NCI-H146 (cell line): ENCODE measurements around the gene VPS4B.
A peak's percentile ranks its signal among the peaks of the same experiment; 100 is the strongest.
"Not testable (repeated sequence)": the region's sequence is repeated elsewhere in the genome, so short reads cannot be mapped to it uniquely, and the experiment has no call there.

Experiments used
- DNase-seq: peaks from one replicate; lab custom pipeline; 2025; lab: John Stamatoyannopoulos, UW

VPS4B gene

DNA sequence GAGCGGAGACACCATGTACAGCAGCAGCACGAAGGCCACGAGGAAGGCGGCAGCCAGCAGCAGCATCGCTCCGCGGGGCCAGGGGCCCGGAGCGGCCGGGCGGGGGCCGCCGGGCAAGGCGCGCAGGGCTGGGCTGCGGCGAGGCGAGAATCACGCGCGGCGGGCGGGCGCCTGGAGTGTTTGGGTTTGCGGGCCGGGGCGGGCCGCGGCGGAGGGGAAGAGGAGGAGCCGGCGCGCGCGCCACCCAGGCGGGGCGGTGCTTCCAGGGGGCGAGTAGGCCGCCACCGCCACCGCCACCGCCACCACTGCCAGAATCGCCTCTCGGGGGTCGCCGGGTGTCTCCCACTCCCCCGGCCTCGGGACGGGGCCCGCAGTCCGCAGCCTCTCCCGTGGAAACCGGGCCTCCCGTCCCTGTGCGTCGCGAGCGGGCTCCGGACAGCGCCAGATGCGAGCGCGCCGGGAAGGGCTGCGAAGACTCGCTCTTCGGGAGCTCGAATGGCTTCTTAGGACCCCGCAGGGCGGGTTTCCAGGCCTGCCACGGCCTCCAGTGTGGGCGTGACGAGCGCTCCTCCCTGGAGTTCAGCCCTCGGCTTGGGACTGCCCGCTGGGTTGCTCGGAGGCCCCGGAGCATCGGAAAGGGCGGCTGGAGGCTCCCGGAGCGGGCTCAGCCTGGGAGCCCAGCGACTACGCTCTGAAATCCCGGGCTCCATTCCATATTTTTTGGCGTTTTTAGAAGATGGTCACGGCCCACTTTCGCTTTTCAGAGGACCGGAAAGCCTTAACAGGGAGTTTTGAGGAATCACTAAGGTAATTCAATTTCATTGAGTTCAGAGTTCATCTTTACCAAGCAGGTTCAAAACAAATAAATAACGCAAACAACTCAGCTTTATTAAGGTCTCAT lies 55.0 kb downstream of the VPS4B start, which contains the start of gene KDSR:
Gene KDSR (minus strand): TSS at position 154 of the 901 bp plus-strand sequence. CDS start 88 bp downstream, at position 66.
- DNase-seq: peak; percentile 100

GRCh38 chr18:63366213-63367052 lies 55.8 kb downstream of the VPS4B start:
- DNase-seq: peak; percentile 67

DNA sequence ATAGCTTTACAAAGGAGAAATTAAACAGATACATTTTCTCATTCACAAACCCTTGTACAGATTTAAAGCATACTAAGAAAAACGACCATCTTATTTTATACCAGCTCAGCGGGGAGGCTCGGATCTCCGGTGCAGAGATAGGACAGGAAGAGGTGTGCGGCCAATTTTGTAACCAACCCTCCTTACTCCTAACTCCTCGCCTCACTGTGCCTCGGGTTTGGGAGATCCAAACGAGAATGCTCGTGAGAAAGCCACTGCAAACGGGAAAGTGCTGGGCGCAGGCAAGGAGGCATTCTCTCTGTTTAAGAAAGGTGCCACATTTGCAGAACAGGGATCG lies 56.4 kb downstream of the VPS4B start:
- peak; percentile 49 for DNase-seq

DNA sequence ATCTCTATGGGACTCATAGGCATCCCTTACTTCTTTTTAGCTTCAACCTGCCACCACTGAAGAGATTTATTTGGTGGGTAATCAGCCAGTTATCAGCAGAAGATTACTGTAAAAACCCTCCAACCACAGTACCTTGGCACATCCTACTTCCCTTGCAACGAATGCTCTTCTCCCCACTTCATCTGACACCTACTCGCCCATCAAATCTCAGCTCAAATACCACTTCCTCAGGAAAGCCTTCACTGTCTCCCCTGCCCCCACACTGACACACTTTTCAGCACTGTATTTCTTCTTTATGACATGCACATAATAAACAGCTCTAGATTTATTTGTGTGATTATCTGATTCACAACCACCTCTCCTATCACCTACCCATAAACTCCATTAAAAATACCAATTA lies 58.3 kb downstream of the VPS4B start:
- no peak for DNase-seq

DNA sequence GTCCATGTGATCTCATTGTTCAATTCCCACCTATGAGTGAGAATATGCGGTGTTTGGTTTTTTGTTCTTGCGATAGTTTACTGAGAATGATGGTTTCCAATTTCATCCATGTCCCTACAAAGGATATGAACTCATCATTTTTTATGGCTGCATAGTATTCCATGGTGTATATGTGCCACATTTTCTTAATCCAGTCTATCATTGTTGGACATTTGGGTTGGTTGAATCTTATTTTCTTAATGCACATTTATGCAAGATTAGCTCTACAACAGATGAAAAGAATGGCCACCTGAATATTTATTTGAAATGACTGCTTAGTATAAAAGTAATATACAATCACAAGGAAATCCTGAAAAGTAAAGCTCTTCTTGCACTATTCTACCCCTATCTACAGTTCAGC lies 58.9 kb downstream of the VPS4B start:
- DNase-seq: not testable (repeated sequence)

DNA sequence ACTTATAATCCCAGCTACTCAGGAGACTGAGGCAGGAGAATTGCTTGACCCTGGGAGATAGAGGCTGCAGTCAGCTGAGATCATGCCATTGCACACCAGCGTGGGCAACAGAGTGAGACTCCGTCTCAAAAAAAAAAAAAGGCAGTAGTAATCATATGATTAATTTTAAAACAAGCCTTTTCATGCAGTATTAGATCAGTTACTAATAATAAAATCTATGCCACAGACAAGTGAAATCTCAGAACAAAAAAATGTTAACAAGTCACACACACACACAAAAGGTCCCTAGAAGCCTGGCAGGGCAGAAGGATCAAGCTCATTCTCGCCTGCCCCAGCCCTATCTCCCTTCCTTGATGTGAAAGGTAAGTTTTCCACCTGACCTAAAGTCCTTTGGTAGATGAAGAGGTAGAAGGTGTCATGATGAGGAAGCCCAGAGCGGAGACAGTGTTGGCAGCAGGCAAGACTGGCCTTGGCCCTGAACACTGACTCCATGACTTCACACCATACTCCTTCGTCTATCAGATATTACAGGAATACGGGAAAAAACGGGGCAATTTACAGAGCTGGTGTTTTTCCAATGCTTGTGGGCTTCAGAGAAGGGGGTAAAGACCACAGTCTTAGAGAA lies 65.9 kb downstream of the VPS4B start:
- no peak for DNase-seq

- no peak for DNase-seq
These were observed 72.0 kb downstream of the VPS4B start for GRCh38 chr18:63350230-63350629.

- DNase-seq: no peak
These were observed 73.7 kb downstream of the VPS4B start for GRCh38 chr18:63348508-63349136.

- DNase-seq: no peak
These were observed 75.6 kb downstream of the VPS4B start for GRCh38 chr18:63346480-63347183.

DNA sequence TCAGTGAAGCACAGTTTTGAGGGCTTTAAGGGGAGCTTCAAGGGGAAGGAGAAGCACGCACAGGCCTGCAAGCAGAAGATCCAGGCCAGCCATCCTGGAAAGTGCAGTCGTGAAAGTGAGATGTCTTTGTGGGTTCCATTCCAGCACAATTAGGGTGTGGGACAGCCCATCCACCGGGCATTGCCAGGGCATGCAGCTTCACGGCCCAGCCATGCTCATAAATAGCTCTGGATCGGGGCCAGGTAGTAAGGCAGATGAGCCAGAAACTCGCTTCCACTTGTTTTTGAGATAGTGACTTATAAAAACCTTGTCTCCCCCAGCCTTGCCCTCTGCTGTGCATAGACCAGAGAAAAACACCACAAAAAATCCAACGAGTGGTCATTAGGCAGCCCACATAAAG lies 76.2 kb downstream of the VPS4B start:
- no peak for DNase-seq

DNA sequence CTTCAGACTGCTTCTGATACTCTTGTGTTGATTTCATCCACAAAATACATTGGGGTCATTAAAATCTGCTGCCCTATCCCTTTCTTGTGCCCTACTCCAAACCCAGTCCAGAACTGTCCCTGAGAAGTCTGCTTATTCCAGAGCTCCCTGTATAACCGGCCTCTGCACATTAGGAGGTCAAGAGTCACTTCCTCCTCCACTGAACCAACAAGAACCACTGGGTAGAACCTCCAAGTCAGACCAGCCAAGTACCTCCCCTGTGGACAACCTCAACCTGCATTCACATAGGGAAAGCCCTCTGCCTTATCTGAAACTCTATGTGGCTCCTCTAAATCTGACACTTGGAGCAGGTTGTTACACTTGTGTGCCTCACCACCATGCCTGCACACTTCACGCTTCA lies 77.4 kb downstream of the VPS4B start:
- DNase-seq: no peak

DNA sequence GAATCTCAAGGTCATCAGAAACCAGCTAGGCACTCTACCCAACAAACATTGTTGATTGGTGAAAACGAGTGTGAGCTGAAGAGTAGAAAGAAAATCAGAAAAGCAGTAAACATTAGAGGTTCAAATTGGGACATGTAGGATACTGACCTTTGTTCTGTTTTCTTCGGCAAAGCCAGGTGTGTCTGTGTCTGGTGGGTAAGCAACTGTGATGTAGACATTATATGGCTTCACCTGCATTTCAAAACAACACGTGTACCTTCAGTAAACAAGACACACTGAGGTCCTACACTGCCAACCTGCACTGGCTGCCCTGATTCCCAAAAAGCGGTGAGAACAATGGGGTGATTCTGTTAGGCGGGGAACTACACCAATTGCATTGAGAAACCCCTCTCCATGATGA lies 78.0 kb downstream of the VPS4B start:
- no peak for DNase-seq

DNA sequence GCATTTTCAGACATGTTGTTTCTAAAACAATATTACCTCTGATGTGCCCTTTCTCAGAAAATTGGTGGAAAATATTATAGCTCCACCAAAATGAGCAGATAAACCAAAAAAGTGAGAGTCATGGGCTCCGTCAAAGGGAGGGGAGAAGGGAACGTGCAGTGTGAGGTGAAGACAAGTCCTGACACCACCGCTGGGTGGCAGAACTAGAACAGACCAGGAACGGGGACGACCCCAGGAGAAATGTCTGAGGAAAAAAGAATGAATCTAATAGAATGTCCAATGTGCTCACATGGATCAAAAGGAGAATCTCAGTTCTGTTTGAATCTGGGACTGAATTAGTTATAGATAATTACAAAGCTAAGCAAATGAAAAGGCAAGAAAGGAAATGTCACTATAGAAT lies 80.1 kb downstream of the VPS4B start:
- peak; percentile 29 for DNase-seq

DNA sequence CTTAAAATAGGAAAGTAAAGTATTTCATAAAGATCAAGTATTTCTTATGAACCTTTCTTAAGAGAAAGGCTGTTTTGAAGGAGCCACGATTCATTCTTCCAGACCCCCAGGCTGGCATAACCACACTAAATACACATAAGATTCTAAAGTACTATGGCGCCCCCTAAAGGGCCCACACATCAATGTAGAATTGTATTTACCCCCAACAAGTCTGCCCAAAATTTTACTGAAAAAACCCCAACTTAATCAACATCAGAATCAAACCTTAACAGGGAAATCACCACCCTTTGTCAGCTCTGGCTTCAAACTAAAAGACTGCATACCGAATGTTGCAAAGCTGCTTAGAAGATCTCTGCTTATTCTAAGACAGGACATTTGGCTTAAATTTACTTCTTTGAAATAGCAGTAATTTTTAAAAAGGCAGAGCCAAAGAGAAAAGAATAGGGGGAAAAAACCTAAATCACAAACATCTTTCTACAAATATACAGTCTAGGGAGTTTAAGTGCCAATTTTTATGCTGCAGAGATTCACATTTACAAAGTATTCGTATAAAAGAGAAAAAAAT lies 82.3 kb downstream of the VPS4B start:
- peak; percentile 53 for DNase-seq
